Mucosa of rectum (tissue), 2 donors: ENCODE measurements around the gene PSMA6.

Experiments used
- H3K27ac ChIP-seq, 2 donors: one replicate each; pipeline ENCODE4 v1.7.0; 2013; ENCODE audit warnings: inconsistent platforms in 2 of 2, low read depth in 2 of 2, low read length in 2 of 2
- H3K27me3 ChIP-seq, 2 donors: one replicate each; pipeline ENCODE4 v1.7.0; 2013; ENCODE audit warnings: low read length in 2 of 2; ENCODE audit not compliant: control insufficient read depth in 2 of 2, insufficient read depth in 2 of 2
- H3K36me3 ChIP-seq, 2 donors: one replicate each; pipeline ENCODE4 v1.7.0; 2013; ENCODE audit warnings: low read length in 2 of 2; ENCODE audit not compliant: control insufficient read depth in 2 of 2, insufficient read depth in 2 of 2
- H3K4me1 ChIP-seq, 2 donors: one replicate each; pipeline ENCODE4 v1.7.0; 2013; ENCODE audit warnings: low read length in 2 of 2, mild to moderate bottlenecking in 1 of 2; ENCODE audit not compliant: control insufficient read depth in 2 of 2, insufficient read depth in 2 of 2
- H3K4me3 ChIP-seq, 2 donors: one replicate each; pipeline ENCODE4 v1.7.0; 2013; ENCODE audit warnings: low read length in 2 of 2
- H3K9ac ChIP-seq, 2 donors: one replicate each; pipeline ENCODE4 v1.7.0; 2013; ENCODE audit warnings: low read length in 2 of 2, low read depth in 1 of 2, mild to moderate bottlenecking in 1 of 2
- H3K9me3 ChIP-seq, 2 donors: one replicate each; pipeline ENCODE4 v1.7.0; 2013; ENCODE audit warnings: low read length in 2 of 2; ENCODE audit not compliant: control insufficient read depth in 2 of 2
- donor health status: healthy.
- donor health status: Normal muscosa, but diverticular disease.

Gene PSMA6

GRCh38 chr14:35366056-35366451, 73.9 kb downstream of the PSMA6 start:
- Histone ChIP-seq H3K9me3 (no peaks in the 10 kb centered on the region), H3K4me1 (peaks cover 4 to 11% of the 10 kb centered on the region in 2 donors), H3K27me3 (no peaks in the 10 kb centered on the region), H3K27ac (peak overlapping the region; percentile 10 to 59), H3K4me3 (no peak overlapping the region), H3K36me3 (no peaks in the 10 kb centered on the region), H3K9ac (no peak overlapping the region)

DNA sequence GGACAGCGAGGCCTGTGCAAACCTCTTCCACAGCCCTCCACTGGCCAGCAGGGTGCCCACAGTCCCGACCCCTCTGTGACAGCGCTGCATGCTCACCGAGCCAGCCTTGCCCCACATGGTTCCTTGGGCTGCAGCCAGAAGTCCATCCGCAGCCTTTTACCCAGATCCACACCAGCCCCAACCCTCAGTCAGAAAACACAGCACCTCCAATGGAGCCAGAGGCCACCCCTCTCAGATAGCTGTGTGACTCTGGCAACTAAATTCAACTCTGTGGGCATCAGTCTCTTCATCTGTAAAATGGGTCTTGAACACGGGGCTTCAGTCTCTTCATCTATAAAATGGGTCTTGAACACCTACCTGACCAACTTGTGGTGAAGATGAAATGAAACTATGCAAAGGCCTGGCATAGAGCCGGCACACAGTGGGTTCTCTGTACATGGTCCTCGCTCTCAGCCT, 74.4 kb downstream of the PSMA6 start:
- no peak overlapping the region for H3K9ac ChIP-seq

DNA sequence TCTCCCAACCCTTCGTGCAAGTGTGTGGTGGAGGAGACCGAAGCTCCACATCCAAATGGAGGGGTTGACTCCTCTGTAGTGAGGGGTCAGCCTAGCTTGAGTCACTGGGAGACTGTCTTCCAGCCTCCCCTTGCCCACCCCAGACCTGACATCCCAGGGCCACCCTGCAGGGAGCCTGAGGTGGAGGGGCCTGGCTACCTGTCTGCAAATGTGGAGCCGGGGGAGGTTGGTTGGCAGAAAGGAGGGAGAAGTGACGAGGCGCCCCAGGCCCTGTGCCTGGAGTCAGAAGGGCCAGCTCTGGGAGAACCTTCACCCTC, 74.8 kb downstream of the PSMA6 start:
- H3K9me3 ChIP-seq, result no peaks in the 10 kb centered on the region
- H3K4me1 ChIP-seq, result peaks cover 4 to 11% of the 10 kb centered on the region in 2 donors
- H3K27me3 ChIP-seq, result no peaks in the 10 kb centered on the region
- peak overlapping the region; percentile 6 to 35 for H3K27ac ChIP-seq
- no peaks in the 10 kb centered on the region for H3K36me3 ChIP-seq
- H3K9ac ChIP-seq, result no peak overlapping the region
- no peak overlapping the region for H3K4me3 ChIP-seq

More for the DNA sequence above, 74.4 kb downstream of the PSMA6 start:
- Histone ChIP-seq H3K36me3 (no peaks in the 10 kb centered on the region), H3K27ac (peak overlapping the region; percentile 6 to 59), H3K4me3 (no peak overlapping the region), H3K27me3 (no peaks in the 10 kb centered on the region), H3K4me1 (peaks cover 4 to 11% of the 10 kb centered on the region in 2 donors), H3K9me3 (no peaks in the 10 kb centered on the region)
